GM18502 (cell line): ENCODE results near the gene C1orf226.

Source experiments
- ATAC-seq: cut with Tn5 transposase; IDR thresholded peaks from one replicate; pipeline ENCODE4 v1.9.1; 2021; ENCODE audit warnings: mild to moderate bottlenecking; ENCODE audit not compliant: unreplicated experiment, poor library complexity

C1orf226 gene

GRCh38 chr1:162383516-162383915 lies 2.0 kb downstream of the C1orf226 start:
- no peak for ATAC-seq

- no peak for ATAC-seq
Measured at GRCh38 chr1:162384116-162384515, 2.6 kb downstream of the C1orf226 start.

- ATAC-seq = no peak
Measured at GRCh38 chr1:162384601-162385279, 3.2 kb downstream of the C1orf226 start.

- no peak for ATAC-seq
Measured at GRCh38 chr1:162385280-162385623, 3.7 kb downstream of the C1orf226 start.

GRCh38 chr1:162385702-162386101 lies 4.2 kb downstream of the C1orf226 start:
- no peak for ATAC-seq

- no peak for ATAC-seq
Measured at GRCh38 chr1:162386292-162387225, 5.0 kb downstream of the C1orf226 start.

- ATAC-seq = no peak
Measured at GRCh38 chr1:162387226-162388082, 5.9 kb downstream of the C1orf226 start.

GRCh38 chr1:162388083-162388594 lies 6.6 kb downstream of the C1orf226 start:
- no peak for ATAC-seq

- no peak for ATAC-seq
Measured at GRCh38 chr1:162388615-162389014, 7.1 kb downstream of the C1orf226 start.

GRCh38 chr1:162389021-162389818 lies 7.7 kb downstream of the C1orf226 start:
- no peak for ATAC-seq

- no peak for ATAC-seq
Measured at GRCh38 chr1:162389971-162390370, 8.4 kb downstream of the C1orf226 start.

- no peak for ATAC-seq
Measured at GRCh38 chr1:162390396-162391185, 9.1 kb downstream of the C1orf226 start.

GRCh38 chr1:162391790-162392563 lies 10.4 kb downstream of the C1orf226 start:
- ATAC-seq = no peak

- no peak for ATAC-seq
Measured at GRCh38 chr1:162396201-162396906, 14.8 kb downstream of the C1orf226 start.

GRCh38 chr1:162397039-162397448 lies 15.5 kb downstream of the C1orf226 start:
- no peak for ATAC-seq

GRCh38 chr1:162397943-162398560 lies 16.5 kb downstream of the C1orf226 start:
- ATAC-seq = no peak

- ATAC-seq = no peak
Measured at GRCh38 chr1:162398999-162399580, 17.6 kb downstream of the C1orf226 start.
